Renal cortex interstitium (tissue), 11 donors: ENCODE data around the gene EDC4. TPM values are rescaled to one million over a fixed set of nuclear protein-coding genes. Genes with fewer than 3 reads are reported as not detected.
"Not testable (repeated sequence)": the region's sequence is repeated elsewhere in the genome, so short reads cannot be mapped to it uniquely, and the experiment has no call there.

Experiments used
- DNase-seq, 11 donors: peaks; one replicate each; pipeline ENCODE4 v3.0.0-alpha.2; 2013; ENCODE audit warnings: low read depth in 9 of 11, low spot score in 4 of 11; ENCODE audit errors: extremely low read depth in 1 of 11
- polyA plus RNA-seq, 3 donors: library from polyadenylated mRNA; unstranded; fragments of 120-200 nt; gene quantifications; one replicate each; pipeline ENCODE4 v1.2.1, GENCODE V29; 2013; ENCODE audit not compliant: insufficient read length in 3 of 3

EDC4 gene
- polyA plus RNA-seq, 3 donors, result 91.3 to 106 (median 95.3) TPM

DNA sequence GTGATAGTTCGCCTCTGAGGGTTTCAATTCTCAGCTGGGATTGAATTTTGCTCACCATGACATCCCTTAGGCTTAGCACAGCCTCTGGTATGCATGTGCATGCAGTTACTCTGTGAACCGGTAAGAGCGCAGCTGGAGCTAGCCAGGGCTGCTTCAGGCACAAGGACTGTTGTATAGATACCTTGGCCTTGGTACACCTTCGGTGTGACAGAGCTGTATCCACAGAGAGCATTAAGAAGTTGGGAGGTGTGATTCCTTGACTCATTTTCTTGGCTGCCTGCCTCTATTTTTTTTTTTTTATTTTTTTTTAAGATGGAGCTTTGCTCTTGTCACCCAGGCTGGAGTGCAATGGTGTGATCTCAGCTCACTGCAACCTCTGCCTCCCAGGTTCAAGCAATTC, 28.4 kb upstream of the EDC4 start:
- no peak for DNase-seq

DNA sequence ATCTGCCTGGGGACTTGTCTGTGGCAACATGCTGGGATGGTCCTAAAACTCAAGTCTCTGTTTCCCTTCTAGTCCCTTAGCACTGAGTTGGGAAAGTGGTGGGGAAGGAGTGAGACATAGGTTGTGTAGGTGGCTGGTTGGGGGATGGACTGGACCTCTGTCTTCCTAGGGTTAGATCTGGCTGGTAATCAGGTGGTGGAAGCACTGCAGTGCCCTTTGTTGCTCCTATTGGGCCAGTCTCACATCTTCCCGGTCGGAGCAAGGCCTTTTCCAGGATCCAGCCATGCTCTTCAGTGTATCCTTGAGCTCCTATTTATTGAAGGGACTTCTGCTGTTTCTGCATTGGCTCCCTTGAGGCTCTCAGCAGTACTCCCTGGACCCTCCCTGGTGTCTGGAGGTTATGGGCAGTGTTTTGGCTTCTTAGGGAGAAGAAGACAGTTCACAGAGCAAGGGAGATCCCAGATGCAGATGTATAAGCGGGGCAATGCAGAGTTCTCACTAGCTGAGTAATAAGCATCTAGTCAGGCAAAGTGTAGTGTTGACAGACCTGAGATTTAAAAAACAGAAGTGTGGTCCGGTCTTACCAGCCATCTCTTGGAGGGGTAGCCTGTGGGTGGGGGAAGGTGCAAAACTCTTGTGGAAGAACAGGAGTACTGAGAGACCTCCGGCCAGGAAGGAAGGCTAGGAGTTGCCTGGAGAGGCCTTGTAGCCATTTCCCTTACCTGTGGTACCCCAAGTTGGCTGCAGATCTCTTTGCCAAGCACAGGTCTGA, 27.4 kb upstream of the EDC4 start:
- DNase-seq, result no peak

GRCh38 chr16:67846063-67846319, 26.9 kb upstream of the EDC4 start:
- no peak for DNase-seq

DNA sequence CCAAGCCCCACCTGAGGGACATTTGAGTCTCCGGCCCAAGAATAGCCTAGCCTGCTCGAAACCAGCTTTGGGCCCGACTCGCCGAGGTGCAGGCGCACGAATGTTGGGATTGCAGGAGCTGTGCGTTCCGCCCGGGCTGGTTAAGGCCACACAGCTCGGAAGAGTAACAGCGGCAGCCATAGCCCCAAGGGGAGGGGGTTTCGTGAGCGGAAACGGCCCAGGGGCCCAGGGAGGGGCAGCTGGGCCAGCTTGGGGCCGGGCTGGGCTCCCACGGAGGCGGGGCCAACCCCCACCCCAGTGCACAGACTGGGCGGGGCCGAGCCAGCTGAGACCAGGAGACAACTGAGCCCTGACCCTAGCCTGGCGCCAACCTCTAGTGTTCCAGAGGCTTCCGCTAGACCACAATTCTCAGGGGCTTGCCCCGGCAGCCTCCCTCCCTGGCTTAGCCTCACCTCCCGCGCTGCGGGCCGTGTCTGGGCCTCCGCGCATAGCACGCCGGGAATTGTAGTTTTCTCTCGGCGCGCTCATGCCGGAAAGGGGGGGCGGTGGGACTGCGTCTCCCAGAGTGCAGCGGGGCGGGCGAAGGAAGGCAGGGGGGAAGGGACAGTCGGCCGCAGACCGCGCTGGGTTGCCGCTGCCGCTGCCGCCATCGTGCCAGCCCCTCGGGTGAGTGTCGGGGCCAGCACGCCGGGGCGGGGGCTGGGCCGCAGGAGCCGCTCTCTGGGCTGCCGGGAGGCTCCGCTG, 26.4 kb upstream of the EDC4 start, which contains the start of gene NUTF2:
Gene NUTF2 (plus strand): TSS at position 614 of the 744 bp plus-strand sequence. CDS start 18,198 bp downstream, outside the sequence.
- DNase-seq, result peak; percentile 88 to 97 (median 94)

DNA sequence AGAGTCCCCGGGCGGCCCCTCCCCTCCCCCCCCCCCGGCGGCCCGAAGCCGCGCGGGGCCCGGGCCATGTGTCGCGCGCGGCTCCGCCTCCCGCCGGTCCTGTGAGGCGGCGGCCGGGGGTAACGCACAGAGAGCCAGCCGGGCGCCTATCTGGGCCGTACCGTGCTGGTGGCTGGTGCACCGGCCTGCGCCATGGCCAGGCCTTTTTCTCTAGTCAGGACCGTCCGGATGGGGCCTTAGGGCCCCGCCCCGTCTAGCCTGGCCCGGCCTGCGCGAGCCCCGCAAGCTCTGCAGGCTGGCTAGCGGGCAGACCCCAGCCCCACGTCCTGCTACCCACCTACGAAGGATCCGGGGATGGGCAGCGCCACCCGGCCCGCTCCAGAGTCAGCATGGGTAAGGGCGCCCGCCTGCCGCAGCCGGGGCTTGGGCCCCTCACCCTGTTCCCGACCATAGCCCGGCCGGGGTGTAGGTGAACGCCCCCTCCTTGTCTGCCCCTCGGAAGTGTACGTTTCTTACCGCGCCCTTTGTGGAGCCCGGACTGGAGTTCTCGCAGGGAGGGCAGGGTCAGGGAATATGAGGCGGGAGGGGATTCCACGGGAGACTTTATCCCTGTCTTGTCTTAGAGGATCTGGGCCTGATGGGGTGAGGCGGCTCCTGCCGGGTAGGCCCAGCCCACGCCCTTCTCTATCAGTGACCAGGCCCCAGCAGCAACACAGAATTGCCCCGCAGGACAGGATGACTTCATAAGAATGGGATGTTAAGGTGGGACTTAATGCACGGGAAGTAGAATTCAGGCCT, 25.6 kb upstream of the EDC4 start, which contains the start of gene CENPT:
Gene CENPT (minus strand): TSS at position 630 of the 798 bp plus-strand sequence. CDS start 13,834 bp downstream, outside the sequence.
- no peak for DNase-seq

- DNase-seq, result no peak
Measured at GRCh38 chr16:67848118-67848517, 24.7 kb upstream of the EDC4 start.

GRCh38 chr16:67853670-67854069, 19.2 kb upstream of the EDC4 start:
- no peak for DNase-seq

DNA sequence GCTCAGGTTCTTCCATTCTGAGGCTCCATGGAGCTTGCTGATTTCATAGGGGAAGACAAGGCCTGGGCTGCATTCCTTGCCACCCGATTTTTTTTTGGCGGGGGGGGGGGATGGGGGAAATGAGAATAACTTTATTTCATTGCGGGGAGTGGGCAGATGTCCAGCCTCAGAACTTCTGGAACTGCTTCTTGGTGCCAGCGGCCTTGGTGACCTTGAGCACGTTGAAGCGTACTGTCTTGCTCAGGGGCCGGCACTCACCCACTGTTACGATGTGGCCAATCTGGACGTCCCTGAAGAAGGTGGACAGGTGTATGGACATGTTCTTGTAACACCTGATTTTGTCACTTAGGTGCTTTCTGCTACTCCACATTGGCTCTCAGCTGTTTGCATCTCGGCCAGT, 17.1 kb upstream of the EDC4 start:
- DNase-seq, result no peak

- DNase-seq, result no peak
Measured at GRCh38 chr16:67856927-67857546, 15.8 kb upstream of the EDC4 start.

- peak in 1 of 11 donors; percentile 49 for DNase-seq
Measured at GRCh38 chr16:67857547-67858233, 15.2 kb upstream of the EDC4 start.

GRCh38 chr16:67858500-67858899, 14.4 kb upstream of the EDC4 start:
- DNase-seq, result no peak

GRCh38 chr16:67860589-67861398, 12.1 kb upstream of the EDC4 start:
- no peak for DNase-seq

DNA sequence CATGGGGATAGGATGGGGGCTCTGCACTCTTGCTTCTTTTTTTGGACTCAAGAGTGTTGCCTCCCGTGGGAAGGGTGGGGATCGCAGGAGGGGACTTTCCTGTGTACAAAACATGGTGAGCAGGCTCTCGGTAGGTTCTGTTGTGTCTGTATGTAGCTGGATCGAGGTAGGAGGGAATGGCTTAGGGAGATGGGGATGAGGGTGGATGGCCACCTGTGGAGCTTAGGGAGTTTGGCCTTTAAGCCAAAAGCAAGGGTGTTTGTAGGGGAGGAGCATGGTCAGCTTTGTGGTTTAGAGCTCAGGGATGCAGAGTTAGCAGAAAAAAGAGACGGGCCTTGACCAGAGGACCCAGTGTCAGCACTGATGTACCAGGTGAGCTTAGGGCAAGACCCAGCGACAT, 11.0 kb upstream of the EDC4 start:
- DNase-seq, result no peak

GRCh38 chr16:67862623-67863583, 9.9 kb upstream of the EDC4 start:
- DNase-seq, result no peak

DNA sequence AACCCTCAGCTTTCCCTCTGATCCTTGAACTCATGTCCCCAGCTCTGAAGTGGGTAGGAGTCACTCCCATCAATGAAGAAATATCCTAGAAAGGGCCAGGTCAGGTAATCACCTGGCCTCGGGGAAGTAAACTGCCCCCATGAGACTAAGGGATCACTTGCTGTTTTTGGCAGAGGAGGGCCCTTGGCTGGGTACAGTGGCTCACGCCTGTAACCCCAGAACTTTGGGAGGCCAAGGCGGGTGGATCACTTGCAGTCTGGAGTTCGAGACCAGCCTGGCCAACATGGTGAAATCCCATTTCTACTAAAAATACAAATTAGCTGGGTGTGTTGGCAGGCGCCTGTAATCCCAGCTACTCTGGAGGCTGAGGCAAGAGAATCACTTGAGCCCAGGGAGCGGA, 8.8 kb upstream of the EDC4 start:
- not testable (repeated sequence) for DNase-seq

DNA sequence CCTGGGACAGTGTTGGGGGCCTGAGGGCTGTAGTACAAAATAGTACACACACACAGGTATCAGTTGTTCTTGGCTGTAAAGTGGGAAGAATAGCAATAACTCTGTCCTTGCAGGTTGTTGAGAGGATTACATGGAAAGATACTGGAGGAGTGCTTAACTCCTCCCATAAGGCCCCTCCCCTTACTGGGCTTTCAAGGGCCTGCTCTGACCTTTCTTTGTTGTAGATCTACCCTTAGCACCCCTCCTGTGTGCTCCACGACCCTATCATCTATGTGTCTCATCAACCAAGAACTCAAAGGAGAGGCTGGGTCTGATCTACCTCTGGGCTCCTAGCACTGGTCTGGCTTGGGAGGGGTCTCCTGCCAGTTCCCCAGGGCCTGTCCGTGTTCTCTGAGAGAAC, 8.3 kb upstream of the EDC4 start:
- DNase-seq, result no peak

DNA sequence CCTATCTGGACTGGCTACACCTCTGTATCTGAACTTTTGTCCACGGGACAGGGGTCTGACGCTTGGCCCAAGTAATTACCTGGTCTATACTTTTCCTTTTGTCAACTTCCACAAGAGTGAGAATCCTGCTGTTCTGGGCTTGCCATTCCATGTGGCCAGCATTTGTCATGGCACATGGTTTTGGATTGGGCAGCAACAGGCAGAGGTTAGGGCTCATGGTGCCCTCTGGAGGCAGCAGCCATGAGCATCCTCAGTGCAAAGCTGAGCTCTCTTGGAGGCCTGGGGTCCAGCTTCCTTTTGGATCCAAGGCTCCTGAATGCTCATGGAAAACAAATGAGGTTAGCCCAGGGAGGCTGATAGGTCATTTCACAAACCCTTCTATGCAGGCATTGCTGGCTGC, 7.5 kb upstream of the EDC4 start:
- no peak for DNase-seq
